Esophagus squamous epithelium (tissue), 5 donors: Measurements from ENCODE around the gene SARS2. TPM values are rescaled to one million over a fixed set of nuclear protein-coding genes. Genes with fewer than 3 reads are reported as not detected.
"Not testable (repeated sequence)": the region's sequence is repeated elsewhere in the genome, so short reads cannot be mapped to it uniquely, and the experiment has no call there.

Experiments
- DNase-seq: peaks from one replicate; lab custom pipeline; 2025; lab: John Stamatoyannopoulos, UW
- H3K27ac ChIP-seq, 4 donors: fragments of 200-600 bp; sonication (generic); one replicate each; pipeline ENCODE4 v1.5.1; 2016 to 2019; ENCODE audit warnings: mild to moderate bottlenecking in 1 of 4
- H3K27me3 ChIP-seq, 4 donors: fragments of 200-600 bp; sonication (generic); 1 replicate in 3 of 4; 2 replicates in 1 of 4; pipeline versions ENCODE4 v1.5.1 to v1.6.0; 2017 to 2021; ENCODE audit warnings: antibody characterized with exemption in 1 of 4
- H3K36me3 ChIP-seq, 3 donors: fragments of 200-600 bp; sonication (generic); one replicate each; pipeline ENCODE4 v1.5.1; 2016 to 2019
- H3K4me1 ChIP-seq, 3 donors: fragments of 200-600 bp; sonication (generic); one replicate each; pipeline ENCODE4 v1.5.1; 2017 to 2019
- H3K4me3 ChIP-seq, 4 donors: fragments of 200-600 bp; sonication (generic); 1 replicate in 3 of 4; 2 replicates in 1 of 4; pipeline ENCODE4 v1.5.1; 2016 to 2019; ENCODE audit warnings: mild to moderate bottlenecking in 2 of 4, moderate library complexity in 1 of 4
- H3K9me3 ChIP-seq, 3 donors: fragments of 200-600 bp; sonication (generic); one replicate each; pipeline ENCODE4 v1.5.1; 2016 to 2019
- CTCF ChIP-seq, 6 experiments: fragments of 450-650 bp in 4 of 6; fragments of 200-600 bp in 2 of 6; sonication (generic) in 2 of 6; IDR thresholded peaks; one replicate each; pipeline ENCODE4 v1.5.1; 2016 to 2019; ENCODE audit warnings: antibody characterized with exemption in 6 of 6, mild to moderate bottlenecking in 4 of 6, moderate library complexity in 4 of 6
- POLR2A ChIP-seq, 4 donors: fragments of 450-650 bp; IDR thresholded peaks; one replicate each; pipeline ENCODE4 v1.6.1; 2017; ENCODE audit warnings: antibody characterized with exemption in 4 of 4, mild to moderate bottlenecking in 4 of 4, moderate library complexity in 3 of 4
- WGBS, 2 donors: methylation state at CpG; one replicate each; pipeline ENCODE4 v1.1.5; 2018; 5-methylcytosine and 5-hydroxymethylcytosine counted together
- intact Hi-C: fragments of 100-400 bp; cut with DNase I; formaldehyde crosslinking; loops from one replicate; pipeline ENCODE4 v1.15.0; 2022
- total RNA-seq, 4 donors: library from RNA; depleted of rRNA; stranded (reverse); fragments of >200 nt; gene quantifications; one replicate each; pipeline ENCODE4 v1.1.0, GENCODE V29; 2016
- donor health status: DM: yes; HTN: yes; CAD: no.

The SARS2 gene
- total RNA-seq, 4 donors from 2014 or later, result 21.2 to 32.7 (median 25.2) TPM

GRCh38 chr19:38888876-38889275 is 41.7 kb downstream of the SARS2 start:
- H3K36me3 ChIP-seq, result peaks cover 5 to 97% (median 17%) of the 10 kb centered on the region in 3 donors
- WGBS, 2 donors, result 93 to 96% methylated on average over 7 to 9 of the region's 17 CpGs
- peaks cover 0 to 8% (median 0%) of the 10 kb centered on the region in 3 donors for H3K4me1 ChIP-seq
- no peaks in the 10 kb centered on the region for H3K9me3 ChIP-seq
- DNase-seq, result no peak
- no peak overlapping the region for H3K27ac ChIP-seq
- no peak overlapping the region for H3K4me3 ChIP-seq
- TF ChIP-seq CTCF (IDR thresholded peaks at IDR 0.05), result no peak
- no peak for TF ChIP-seq POLR2A (IDR thresholded peaks at IDR 0.05)
- H3K27me3 ChIP-seq, result no peaks in the 10 kb centered on the region
- intact Hi-C loops, result no loop called here

GRCh38 chr19:38884691-38885090 is 45.9 kb downstream of the SARS2 start:
- H3K4me1 ChIP-seq, DNase-seq, H3K9me3 ChIP-seq, H3K27me3 ChIP-seq, intact Hi-C loops, H3K4me3 ChIP-seq, H3K27ac ChIP-seq: not testable (repeated sequence)
- H3K36me3 ChIP-seq, result peaks cover 0 to 97% (median 20%) of the 10 kb centered on the region in 3 donors
- WGBS, 2 donors, result 85 to 89% methylated on average over 2 to 3 of the region's 3 CpGs

GRCh38 chr19:38883286-38883685 is 47.3 kb downstream of the SARS2 start:
- Histone ChIP-seq H3K4me1 (peaks cover 0 to 18% (median 4%) of the 10 kb centered on the region in 3 donors), H3K36me3 (peaks cover 0 to 95% (median 8%) of the 10 kb centered on the region in 3 donors)
- intact Hi-C loops, result no loop called here

GRCh38 chr19:38880882-38881609 is 49.5 kb downstream of the SARS2 start:
- no peaks in the 10 kb centered on the region for H3K9me3 ChIP-seq
- no peak overlapping the region for H3K4me3 ChIP-seq
- DNase-seq, result no peak
- intact Hi-C loops, result no loop called here
- 95% methylated on average over 3 to 9 of the region's 19 CpGs for WGBS, 2 donors
- TF ChIP-seq CTCF (IDR thresholded peaks at IDR 0.05) (no peak), POLR2A (IDR thresholded peaks at IDR 0.05) (no peak)
- H3K27ac ChIP-seq, result no peak overlapping the region
- peaks cover 0 to 76% (median 8%) of the 10 kb centered on the region in 3 donors for H3K36me3 ChIP-seq
- H3K4me1 ChIP-seq, result peaks cover 0 to 26% (median 12%) of the 10 kb centered on the region in 3 donors
- no peaks in the 10 kb centered on the region for H3K27me3 ChIP-seq

More at GRCh38 chr19:38883286-38883685, 47.3 kb downstream of the SARS2 start:
- WGBS, 2 donors, result 94 to 96% methylated on average over 8 to 9 of the region's 9 CpGs
- Histone ChIP-seq H3K27ac (no peak overlapping the region), H3K27me3 (no peaks in the 10 kb centered on the region), H3K4me3 (no peak overlapping the region), H3K9me3 (no peaks in the 10 kb centered on the region)
- TF ChIP-seq CTCF (IDR thresholded peaks at IDR 0.05) (no peak), POLR2A (IDR thresholded peaks at IDR 0.05) (no peak)
- DNase-seq, result no peak

GRCh38 chr19:38880076-38880881 is 50.3 kb downstream of the SARS2 start:
- intact Hi-C loops, result no loop called here
- WGBS, 2 donors, result 83 to 98% methylated on average over 1 to 6 of the region's 19 CpGs
- DNase-seq, result no peak
- Histone ChIP-seq H3K4me1 (peaks cover 0 to 21% (median 12%) of the 10 kb centered on the region in 3 donors), H3K27me3 (no peaks in the 10 kb centered on the region), H3K27ac (no peak overlapping the region), H3K9me3 (no peaks in the 10 kb centered on the region), H3K4me3 (no peak overlapping the region), H3K36me3 (peaks cover 0 to 68% (median 8%) of the 10 kb centered on the region in 3 donors)
- TF ChIP-seq POLR2A (IDR thresholded peaks at IDR 0.05) (no peak), CTCF (IDR thresholded peaks at IDR 0.05) (no peak)
